Stomach (tissue), 4 donors: Measurements from ENCODE around the gene RBM14.
"Not testable (repeated sequence)": the region's sequence is repeated elsewhere in the genome, so short reads cannot be mapped to it uniquely, and the experiment has no call there.

ENCODE experiments used
- CTCF ChIP-seq, 7 experiments: fragments of 450-650 bp in 4 of 7; fragments of 200-600 bp in 3 of 7; sonication (generic) in 3 of 7; IDR thresholded peaks; one replicate each; pipeline ENCODE4 v1.5.1; 2016 to 2019; ENCODE audit warnings: antibody characterized with exemption in 7 of 7, control low read depth in 2 of 7, mild to moderate bottlenecking in 1 of 7
- EP300 ChIP-seq: sonication (generic); formaldehyde crosslinking; IDR thresholded peaks from one replicate; pipeline ENCODE4 v1.6.1; 2017; ENCODE audit warnings: antibody characterized with exemption

GRCh38 chr11:66589315-66589714 is 27.1 kb upstream of the RBM14 start:
- not testable (repeated sequence) for TF ChIP-seq CTCF (IDR thresholded peaks at IDR 0.05); EP300
